CD4-positive, alpha-beta memory T cell (primary cell): ENCODE measurements around the gene TDO2. TPM values are rescaled to one million over a fixed set of nuclear protein-coding genes. Genes with fewer than 3 reads are reported as not detected.

Source experiments
- CTCF ChIA-PET: fragments of 350-600 bp; sonication (Branson Sonifier 250); formaldehyde crosslinking; loops from one replicate; lab custom pipeline; 2021; ENCODE audit warnings: inconsistent platforms; ENCODE audit not compliant: partially characterized antibody; lab: Charles Lee
- POLR2A ChIA-PET: fragments of 350-600 bp; sonication (Branson Sonifier 250); formaldehyde crosslinking; loops from one replicate; lab custom pipeline; 2021; ENCODE audit not compliant: partially characterized antibody; lab: Charles Lee
- DNase-seq, 5 donors: peaks; one replicate each; pipeline versions ENCODE4 v3.0.0 to v3.0.0-alpha.2; 2020 to 2022; ENCODE audit warnings: mixed read lengths in 1 of 5
- H3K27ac ChIP-seq: one replicate; pipeline ENCODE4 v1.7.0; 2013; ENCODE audit warnings: low read depth, low read length
- H3K27me3 ChIP-seq: 2 replicates; pipeline ENCODE4 v1.7.0; 2013; ENCODE audit warnings: mild to moderate bottlenecking, low read length, moderate library complexity; ENCODE audit not compliant: insufficient read depth
- H3K36me3 ChIP-seq: 2 replicates; pipeline ENCODE4 v1.7.0; 2013; ENCODE audit warnings: mild to moderate bottlenecking, low read length, moderate library complexity; ENCODE audit not compliant: insufficient read depth
- H3K4me1 ChIP-seq: 2 replicates; pipeline ENCODE4 v1.7.0; 2013; ENCODE audit warnings: mild to moderate bottlenecking, low read length, moderate library complexity; ENCODE audit not compliant: insufficient read depth
- H3K4me3 ChIP-seq, 2 donors: one replicate each; pipeline ENCODE4 v1.7.0; 2013; ENCODE audit warnings: low read length in 2 of 2, mild to moderate bottlenecking in 1 of 2
- H3K9me3 ChIP-seq, 2 donors: one replicate each; pipeline ENCODE4 v1.7.0; 2013; ENCODE audit warnings: low read length in 2 of 2, control low read depth in 1 of 2; ENCODE audit not compliant: control insufficient read depth in 1 of 2
- H3K27ac Mint-ChIP-seq, 7 donors: one replicate each; pipeline ENCODE4 v1.8.0; 2020 to 2021; ENCODE audit warnings: mixed read lengths in 7 of 7, mild to moderate bottlenecking in 6 of 7, inconsistent platforms in 3 of 7, moderate library complexity in 3 of 7
- H3K27me3 Mint-ChIP-seq, 2 donors: one replicate each; pipeline ENCODE4 v1.8.0; 2020 to 2021; ENCODE audit warnings: mixed read lengths in 2 of 2
- H3K36me3 Mint-ChIP-seq, 2 donors: one replicate each; pipeline ENCODE4 v1.8.0; 2020 to 2021; ENCODE audit warnings: mixed read lengths in 2 of 2, inconsistent platforms in 1 of 2, mild to moderate bottlenecking in 1 of 2
- H3K4me1 Mint-ChIP-seq, 4 donors: one replicate each; pipeline ENCODE4 v1.8.0; 2020 to 2021; ENCODE audit warnings: mixed read lengths in 4 of 4, mild to moderate bottlenecking in 1 of 4
- H3K4me3 Mint-ChIP-seq, 8 donors: one replicate each; pipeline ENCODE4 v1.8.0; 2020 to 2021; ENCODE audit warnings: mixed read lengths in 8 of 8, mild to moderate bottlenecking in 7 of 8, moderate library complexity in 6 of 8, inconsistent platforms in 3 of 8
- H3K9me3 Mint-ChIP-seq, 8 donors: one replicate each; pipeline ENCODE4 v1.8.0; 2020 to 2021; ENCODE audit warnings: mixed read lengths in 8 of 8, mild to moderate bottlenecking in 5 of 8, inconsistent platforms in 3 of 8, moderate library complexity in 1 of 8
- intact Hi-C: fragments of 100-400 bp; cut with micrococcal nuclease; formaldehyde crosslinking; loops from one replicate; pipeline ENCODE4 v1.15.1; 2023
- polyA plus RNA-seq, 2 donors: library from polyadenylated mRNA; unstranded; fragments of 300-500 nt; fragmentation: Illumina TruSeq; gene quantifications; one replicate each; pipeline ENCODE4 v1.2.3, GENCODE V29; 2021
- total RNA-seq, 2 experiments: library from RNA; stranded (reverse); gene quantifications; one replicate each; pipeline ENCODE4 v1.2.3, GENCODE V29; 2021

Gene TDO2
- total and polyA plus RNA-seq, 4 experiments from 2014 or later: not detected

- H3K4me3 ChIP-seq: no peak overlapping the region
- no peaks in the 10 kb centered on the region for H3K4me1 Mint-ChIP-seq
- CTCF ChIA-PET: no interaction called here
Measured at GRCh38 chr4:155879767-155880166, 23.7 kb upstream of the TDO2 start.

DNA sequence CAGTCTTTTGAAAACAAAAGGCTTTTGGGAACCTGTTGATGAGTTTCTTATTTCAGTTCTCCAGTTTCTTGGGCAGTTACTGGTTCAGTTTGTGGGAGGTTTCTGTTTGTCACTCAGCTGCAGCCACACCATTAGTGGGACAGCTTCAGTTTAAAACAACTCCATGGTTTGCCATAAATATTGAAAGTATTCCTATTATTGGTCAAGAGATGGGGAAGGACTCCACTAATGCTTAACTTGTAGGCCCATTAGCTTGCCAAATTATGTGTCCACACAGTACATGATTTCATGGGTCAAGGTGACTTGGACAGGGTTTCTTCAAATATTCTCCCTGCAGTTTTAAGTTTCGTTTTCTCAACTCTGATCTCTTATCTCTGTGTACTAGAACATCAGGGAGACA is 21.9 kb upstream of the TDO2 start:
- ChIA-PET CTCF (no interaction called here), POLR2A (no interaction called here)
- Histone ChIP-seq H3K4me1 (no peaks in the 10 kb centered on the region), H3K27me3 (no peaks in the 10 kb centered on the region), H3K4me3 (no peak overlapping the region), H3K9me3 (no peaks in the 10 kb centered on the region), H3K36me3 (no peaks in the 10 kb centered on the region), H3K27ac (no peak overlapping the region)
- Mint-ChIP-seq H3K27ac (no peak overlapping the region), H3K9me3 (peaks cover 0 to 8% (median 0%) of the 10 kb centered on the region in 8 donors), H3K4me3 (no peak overlapping the region), H3K4me1 (no peaks in the 10 kb centered on the region), H3K36me3 (no peaks in the 10 kb centered on the region), H3K27me3 (peaks cover 0 to 5% of the 10 kb centered on the region in 2 donors)
- DNase-seq: no peak
- intact Hi-C loops: no loop called here

More at GRCh38 chr4:155879767-155880166, 23.7 kb upstream of the TDO2 start:
- H3K9me3 ChIP-seq: no peaks in the 10 kb centered on the region
- intact Hi-C loops: no loop called here
- H3K27me3 Mint-ChIP-seq: peaks cover 0 to 3% of the 10 kb centered on the region in 2 donors
- POLR2A ChIA-PET: no interaction called here
- no peaks in the 10 kb centered on the region for H3K36me3 Mint-ChIP-seq
- no peaks in the 10 kb centered on the region for H3K36me3 ChIP-seq
- no peak overlapping the region for H3K27ac ChIP-seq
- peaks cover 0 to 12% (median 2%) of the 10 kb centered on the region in 8 donors for H3K9me3 Mint-ChIP-seq
- no peaks in the 10 kb centered on the region for H3K4me1 ChIP-seq
- DNase-seq: no peak
- no peak overlapping the region for H3K4me3 Mint-ChIP-seq
- no peak overlapping the region for H3K27ac Mint-ChIP-seq
- H3K27me3 ChIP-seq: no peaks in the 10 kb centered on the region

- DNase-seq: no peak
- Mint-ChIP-seq H3K4me1 (no peaks in the 10 kb centered on the region), H3K36me3 (no peaks in the 10 kb centered on the region), H3K9me3 (peaks cover 0 to 2% (median 0%) of the 10 kb centered on the region in 8 donors), H3K4me3 (no peak overlapping the region), H3K27ac (peak overlapping the region in 1 of 7 donors; percentile 6), H3K27me3 (peaks cover 0 to 8% of the 10 kb centered on the region in 2 donors)
- no peaks in the 10 kb centered on the region for H3K36me3 ChIP-seq
- ChIA-PET CTCF (no interaction called here), POLR2A (no interaction called here)
- H3K4me3 ChIP-seq: no peak overlapping the region
- no peak overlapping the region for H3K27ac ChIP-seq
- H3K4me1 ChIP-seq: no peaks in the 10 kb centered on the region
- H3K27me3 ChIP-seq: no peaks in the 10 kb centered on the region
- H3K9me3 ChIP-seq: no peaks in the 10 kb centered on the region
- intact Hi-C loops: no loop called here
Measured at GRCh38 chr4:155883895-155884294, 19.6 kb upstream of the TDO2 start.

- no peak for DNase-seq
Measured at GRCh38 chr4:155885666-155886065, 17.8 kb upstream of the TDO2 start.

DNA sequence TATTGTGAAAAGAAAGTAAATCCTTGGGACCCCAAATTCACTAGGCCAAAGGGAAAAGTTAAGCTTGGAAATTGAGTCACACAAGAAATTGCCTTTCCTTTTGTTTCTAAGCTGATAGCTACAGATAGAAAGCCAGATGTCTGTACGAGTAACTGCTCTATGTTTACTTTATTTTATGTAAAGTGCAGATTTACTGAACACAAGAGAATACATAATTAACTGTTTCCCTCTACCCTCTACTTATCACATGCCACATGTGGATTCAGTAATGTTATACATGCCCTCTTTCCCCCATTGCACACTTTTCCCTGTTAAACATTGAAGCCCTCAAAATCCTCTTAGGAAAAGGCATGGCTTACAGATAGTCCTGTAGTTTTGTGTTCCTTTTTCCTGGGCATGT is 16.5 kb upstream of the TDO2 start:
- Mint-ChIP-seq H3K27me3 (peaks cover 8 to 11% of the 10 kb centered on the region in 2 donors), H3K9me3 (peaks cover 0 to 5% (median 2%) of the 10 kb centered on the region in 8 donors), H3K36me3 (no peaks in the 10 kb centered on the region), H3K27ac (no peak overlapping the region), H3K4me3 (no peak overlapping the region), H3K4me1 (no peaks in the 10 kb centered on the region)
- DNase-seq: no peak
- intact Hi-C loops: no loop called here
- CTCF ChIA-PET: no interaction called here
- Histone ChIP-seq H3K4me3 (no peak overlapping the region), H3K4me1 (no peaks in the 10 kb centered on the region), H3K27ac (no peak overlapping the region), H3K36me3 (no peaks in the 10 kb centered on the region), H3K9me3 (no peaks in the 10 kb centered on the region), H3K27me3 (no peaks in the 10 kb centered on the region)
- POLR2A ChIA-PET: no interaction called here

More at GRCh38 chr4:155885666-155886065, 17.8 kb upstream of the TDO2 start:
- H3K4me1 Mint-ChIP-seq: no peaks in the 10 kb centered on the region
- intact Hi-C loops: no loop called here
- no peak overlapping the region for H3K4me3 Mint-ChIP-seq
- H3K27ac Mint-ChIP-seq: no peak overlapping the region
- Histone ChIP-seq H3K36me3 (no peaks in the 10 kb centered on the region), H3K9me3 (no peaks in the 10 kb centered on the region), H3K27me3 (no peaks in the 10 kb centered on the region), H3K4me3 (no peak overlapping the region), H3K27ac (no peak overlapping the region), H3K4me1 (no peaks in the 10 kb centered on the region)
- no peaks in the 10 kb centered on the region for H3K36me3 Mint-ChIP-seq
- no peaks in the 10 kb centered on the region for H3K9me3 Mint-ChIP-seq
- CTCF ChIA-PET: no interaction called here
- POLR2A ChIA-PET: no interaction called here
- H3K27me3 Mint-ChIP-seq: peaks cover 3 to 8% of the 10 kb centered on the region in 2 donors

GRCh38 chr4:155887847-155888570 is 15.5 kb upstream of the TDO2 start:
- Histone ChIP-seq H3K27ac (no peak overlapping the region), H3K4me1 (no peaks in the 10 kb centered on the region), H3K27me3 (no peaks in the 10 kb centered on the region), H3K4me3 (no peak overlapping the region), H3K9me3 (no peaks in the 10 kb centered on the region), H3K36me3 (no peaks in the 10 kb centered on the region)
- Mint-ChIP-seq H3K27ac (no peak overlapping the region), H3K4me3 (no peak overlapping the region), H3K9me3 (peaks cover 0 to 14% (median 3%) of the 10 kb centered on the region in 8 donors), H3K4me1 (no peaks in the 10 kb centered on the region), H3K36me3 (no peaks in the 10 kb centered on the region), H3K27me3 (peaks cover 9 to 11% of the 10 kb centered on the region in 2 donors)
- intact Hi-C loops: no loop called here
- CTCF ChIA-PET: no interaction called here
- POLR2A ChIA-PET: no interaction called here
- no peak for DNase-seq

DNA sequence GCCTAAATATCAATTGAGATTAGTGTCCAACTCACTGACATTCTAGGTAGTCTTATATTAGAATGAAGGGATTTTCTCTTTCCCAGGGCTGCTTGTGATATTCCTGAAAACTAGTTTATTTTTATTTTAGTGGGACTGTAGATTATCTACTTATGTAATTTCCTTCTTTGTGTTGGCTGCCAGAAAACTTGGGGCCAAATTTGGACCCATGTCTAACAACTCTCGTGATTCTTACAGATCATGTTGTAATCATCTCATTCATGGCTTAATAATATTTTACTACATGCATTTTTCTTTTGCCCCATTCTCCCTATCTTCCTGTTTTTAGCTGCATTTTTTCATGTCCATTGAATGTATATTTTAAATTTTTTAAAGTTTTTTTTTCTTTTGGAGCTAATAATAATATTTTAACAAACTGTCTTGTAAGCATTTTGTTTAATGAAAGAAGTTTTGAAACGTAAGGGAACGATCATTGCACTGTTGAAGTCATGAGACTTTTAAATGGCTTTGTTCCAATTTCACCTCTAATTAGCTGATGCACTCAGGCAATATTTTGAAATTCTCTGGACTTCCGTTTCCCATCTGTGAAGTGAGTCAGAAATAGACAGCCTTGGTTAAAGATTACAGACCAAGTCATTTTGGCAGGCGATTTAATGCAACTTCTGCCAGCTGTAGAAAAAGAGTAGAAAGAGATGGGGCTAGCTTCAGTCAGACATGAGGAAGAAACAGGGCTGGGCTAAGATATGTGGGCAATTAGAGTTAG is 14.3 kb upstream of the TDO2 start:
- H3K36me3 ChIP-seq: no peaks in the 10 kb centered on the region
- no peaks in the 10 kb centered on the region for H3K4me1 ChIP-seq
- no peaks in the 10 kb centered on the region for H3K9me3 ChIP-seq
- no peak overlapping the region for H3K27ac Mint-ChIP-seq
- H3K27me3 ChIP-seq: no peaks in the 10 kb centered on the region
- CTCF ChIA-PET: no interaction called here
- H3K4me3 Mint-ChIP-seq: no peak overlapping the region
- peaks cover 0 to 14% (median 4%) of the 10 kb centered on the region in 8 donors for H3K9me3 Mint-ChIP-seq
- H3K27me3 Mint-ChIP-seq: peaks cover 9 to 11% of the 10 kb centered on the region in 2 donors
- no peak overlapping the region for H3K4me3 ChIP-seq
- H3K36me3 Mint-ChIP-seq: no peaks in the 10 kb centered on the region
- no peak for DNase-seq
- H3K27ac ChIP-seq: no peak overlapping the region
- POLR2A ChIA-PET: no interaction called here
- no peaks in the 10 kb centered on the region for H3K4me1 Mint-ChIP-seq
- intact Hi-C loops: no loop called here
